CD4-positive, alpha-beta T cell treated with Interleukin-4 for 4 hours (primary cell): ENCODE results near the gene CYBA.
A peak's percentile ranks its signal among the peaks of the same experiment; 100 is the strongest.
"Not testable (repeated sequence)": the region's sequence is repeated elsewhere in the genome, so short reads cannot be mapped to it uniquely, and the experiment has no call there.

Experiments used
- DNase-seq: peaks from one replicate; pipeline ENCODE4 v3.0.0-alpha.2; 2020

CYBA gene

DNA sequence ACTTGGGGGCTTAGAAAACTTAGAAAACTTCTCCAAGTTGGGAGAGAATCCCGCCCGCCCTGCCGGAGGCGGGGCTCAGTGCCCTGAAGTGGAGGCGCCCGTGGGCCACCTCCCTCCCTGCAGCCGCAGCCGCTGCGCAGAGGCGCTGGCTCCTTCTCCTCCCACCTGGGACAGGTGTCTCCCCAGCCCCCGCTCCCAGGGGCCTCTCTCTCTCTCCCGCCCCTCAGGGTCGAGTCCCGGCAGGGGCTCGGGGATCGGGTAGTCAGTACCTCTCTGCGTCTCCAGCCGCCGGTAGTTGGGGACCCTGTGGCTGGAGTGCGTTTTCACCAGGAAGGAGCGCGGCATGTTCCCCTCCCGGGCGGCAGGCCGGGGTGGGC lies 35.2 kb upstream of the CYBA start:
- peak; percentile 27 for DNase-seq

DNA sequence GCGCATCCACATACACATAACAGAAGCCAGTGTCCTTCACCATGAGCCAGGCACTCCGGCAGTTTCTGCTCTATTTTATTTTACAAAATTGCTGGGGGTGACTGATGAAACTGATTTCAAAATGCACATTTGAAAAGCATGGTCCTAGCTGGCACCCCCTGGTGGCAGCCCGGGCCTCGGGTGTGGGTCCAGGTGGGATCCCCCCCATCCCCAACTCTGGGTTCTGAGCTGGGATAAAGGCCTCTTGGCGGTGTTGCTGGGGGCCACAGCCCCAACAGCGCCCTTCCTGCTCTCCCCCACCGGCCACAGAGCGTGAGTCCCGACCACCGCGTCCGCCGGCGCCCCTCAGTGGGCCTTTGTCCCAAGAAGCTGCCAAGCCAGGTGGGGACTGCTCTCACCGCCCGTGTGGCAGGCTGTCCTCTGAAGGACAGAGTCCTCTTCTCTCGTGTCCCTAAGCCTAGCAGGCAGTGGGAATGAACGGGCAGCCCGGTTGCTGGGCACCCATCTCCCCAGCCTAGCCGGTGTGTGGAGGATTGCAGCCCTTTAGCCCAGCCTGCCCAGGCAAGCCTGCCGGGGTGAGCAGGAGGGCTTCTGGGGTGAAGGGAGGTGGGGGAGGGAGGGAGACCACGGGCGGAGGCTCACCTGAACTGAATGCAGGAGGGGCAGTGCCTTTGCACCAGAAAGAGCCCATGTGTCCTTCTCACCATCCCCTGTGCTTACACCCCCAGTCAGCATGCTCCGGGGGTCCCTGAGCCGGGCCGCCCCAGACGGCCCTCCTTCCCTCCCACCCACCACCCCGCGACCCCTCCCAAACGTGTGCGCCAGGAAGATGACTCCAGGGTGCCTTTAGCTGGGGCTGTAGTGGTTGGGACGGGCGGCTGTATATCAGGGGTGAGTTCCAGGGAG lies 34.6 kb upstream of the CYBA start:
- DNase-seq: peak; percentile 58

DNA sequence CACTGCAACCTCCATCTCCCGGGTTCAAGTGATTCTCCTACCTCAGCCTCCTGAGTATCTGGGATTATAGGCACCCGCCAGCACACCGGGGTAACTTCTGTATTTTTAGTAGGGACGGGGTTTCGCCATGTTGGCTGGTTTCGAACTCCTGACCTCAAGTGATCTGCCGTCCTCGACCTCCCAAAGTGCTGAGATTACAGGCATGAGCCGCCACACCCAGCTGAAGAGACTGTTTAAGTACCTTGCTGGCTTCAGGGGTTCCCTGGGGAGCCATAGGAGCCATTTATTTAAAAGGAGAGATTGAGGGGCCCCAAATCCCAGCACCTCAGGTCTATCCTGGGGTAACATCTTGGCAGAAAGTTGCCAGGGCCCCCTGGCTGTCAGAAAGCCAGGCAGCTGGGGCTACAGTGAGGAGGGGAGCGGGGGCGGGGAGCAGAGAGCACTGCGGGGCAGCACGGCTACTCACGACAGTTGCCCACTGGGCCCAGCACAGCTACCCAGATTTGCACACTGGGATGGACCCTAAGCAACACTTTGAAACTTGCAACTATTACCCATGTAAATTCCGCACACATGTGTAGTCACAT lies 33.8 kb upstream of the CYBA start:
- DNase-seq: no peak

DNA sequence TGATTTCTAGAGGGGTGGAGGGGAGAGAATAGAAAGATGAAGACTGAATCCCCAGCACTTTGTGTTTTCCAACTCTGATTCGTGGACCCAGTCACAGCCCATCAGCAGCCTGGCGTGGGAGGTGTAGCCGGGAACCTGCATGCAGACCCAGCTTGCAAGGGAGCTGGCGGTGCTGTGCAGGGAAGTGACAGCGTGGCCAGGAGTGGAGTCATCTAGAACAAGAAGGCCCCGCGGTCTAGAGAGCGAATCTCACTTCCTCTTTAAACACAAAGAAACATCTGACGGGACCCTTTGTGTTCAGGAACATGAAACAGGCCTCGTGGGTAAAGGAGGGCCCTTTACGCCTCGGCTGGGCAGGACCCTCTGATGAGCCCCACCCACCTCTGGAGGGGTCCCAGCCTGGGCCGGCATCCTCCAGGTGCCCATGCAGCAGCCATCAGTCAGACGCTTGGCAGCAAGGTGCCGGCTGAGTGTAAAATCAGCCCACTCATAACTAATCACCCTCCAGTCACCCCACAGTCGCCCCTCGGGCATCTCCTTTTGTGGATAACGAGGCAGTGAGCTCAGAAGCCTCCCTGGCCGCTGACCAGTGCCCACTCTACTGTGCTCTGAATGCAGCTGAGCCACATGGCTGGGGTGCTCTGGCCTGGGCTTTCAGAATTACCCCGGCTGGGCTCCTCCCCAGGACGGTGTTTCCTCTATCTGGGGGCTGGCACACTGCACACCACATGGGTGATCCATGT lies 31.0 kb upstream of the CYBA start:
- peak; percentile 61 for DNase-seq

DNA sequence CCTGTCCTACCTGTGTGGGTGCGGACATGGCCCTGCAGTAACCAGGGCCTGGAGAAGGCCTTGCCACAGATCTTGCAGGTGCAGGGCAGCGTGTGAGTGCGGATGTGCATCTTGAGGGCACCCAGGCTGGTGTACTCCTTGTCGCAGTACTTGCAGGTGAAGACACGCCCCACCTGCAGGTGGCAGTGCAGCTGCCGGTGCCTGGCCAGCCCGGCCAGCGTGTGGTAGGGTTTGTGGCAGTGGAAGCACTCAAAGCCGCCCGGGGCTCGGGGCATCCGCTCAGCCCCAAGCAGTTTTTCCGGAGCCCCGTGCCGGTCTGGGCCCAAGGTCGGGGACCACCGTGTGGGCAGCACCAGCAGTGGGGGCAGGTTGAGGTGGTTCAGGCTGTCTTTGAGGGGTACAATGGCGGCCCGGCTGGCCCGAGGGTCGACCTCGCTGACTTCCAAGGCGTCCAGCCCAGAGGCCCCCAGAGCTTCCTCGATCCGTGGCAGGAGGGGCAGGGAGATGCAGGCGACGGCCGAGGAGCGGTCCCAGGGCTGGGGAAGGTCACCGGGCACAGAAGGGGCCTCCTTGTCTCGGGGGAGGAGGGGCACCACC lies 30.3 kb upstream of the CYBA start:
- DNase-seq: peak; percentile 45

DNA sequence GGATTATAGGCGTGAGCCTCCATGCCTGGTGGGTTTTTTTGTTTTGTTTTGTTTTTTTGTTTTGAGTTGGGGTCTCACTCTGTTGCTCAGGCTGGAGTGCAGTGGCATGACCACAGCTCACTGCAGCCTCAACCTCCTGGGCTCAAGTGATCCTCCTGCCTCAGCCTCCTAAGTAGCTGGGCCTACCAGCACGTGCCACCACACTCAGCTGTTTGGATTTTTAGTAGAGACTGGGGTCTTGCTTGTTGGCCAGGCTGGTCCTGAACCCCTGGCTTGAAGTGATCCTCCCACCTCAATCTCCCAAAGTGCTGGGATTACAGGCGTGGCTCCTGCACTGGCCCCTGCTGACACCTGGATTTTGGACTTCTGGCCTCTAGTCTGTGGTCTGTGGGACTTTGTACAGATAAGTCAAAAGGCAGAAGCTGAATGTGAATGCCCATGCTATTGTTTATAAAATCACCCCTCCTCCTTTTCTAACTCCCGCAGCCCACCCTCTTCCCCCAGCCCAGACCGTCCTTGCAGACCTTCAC lies 29.8 kb upstream of the CYBA start:
- no peak for DNase-seq

DNA sequence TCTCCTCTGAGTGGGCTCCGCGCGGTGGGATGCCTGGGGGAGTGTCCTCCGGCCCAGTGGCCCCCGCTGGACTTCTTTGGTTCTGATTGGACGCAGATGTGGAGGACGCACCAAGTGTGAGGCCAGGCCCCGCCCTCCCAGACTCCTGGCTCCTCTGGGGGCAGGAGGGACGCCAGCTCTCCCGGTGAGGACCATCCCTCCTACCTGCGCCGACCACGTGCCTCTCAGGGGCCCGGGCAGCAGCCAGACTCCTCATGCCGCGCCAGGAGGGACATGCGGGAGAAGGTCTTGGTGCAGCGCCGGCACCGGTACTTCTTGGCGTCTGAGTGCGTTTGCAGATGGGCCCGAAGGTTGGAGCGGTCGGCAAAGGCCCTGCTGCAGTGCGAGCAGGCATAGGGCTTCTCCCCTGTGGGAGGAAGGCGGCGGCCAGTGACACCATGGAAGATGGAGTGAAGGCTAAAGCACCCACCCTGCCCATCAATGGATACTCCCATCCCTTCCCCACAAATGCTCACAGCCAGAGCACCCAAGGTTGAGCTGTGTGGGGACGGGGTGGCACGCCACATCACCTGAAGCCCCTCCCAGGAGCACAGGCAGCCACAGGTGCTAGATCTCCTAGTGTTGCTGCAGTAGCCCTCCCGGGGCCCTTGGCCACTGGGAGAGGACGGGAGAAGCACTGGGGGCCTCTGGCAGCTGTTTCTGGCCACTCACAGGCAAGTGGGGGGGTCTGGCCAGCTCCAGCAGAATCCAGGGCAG lies 27.5 kb upstream of the CYBA start:
- DNase-seq: no peak

DNA sequence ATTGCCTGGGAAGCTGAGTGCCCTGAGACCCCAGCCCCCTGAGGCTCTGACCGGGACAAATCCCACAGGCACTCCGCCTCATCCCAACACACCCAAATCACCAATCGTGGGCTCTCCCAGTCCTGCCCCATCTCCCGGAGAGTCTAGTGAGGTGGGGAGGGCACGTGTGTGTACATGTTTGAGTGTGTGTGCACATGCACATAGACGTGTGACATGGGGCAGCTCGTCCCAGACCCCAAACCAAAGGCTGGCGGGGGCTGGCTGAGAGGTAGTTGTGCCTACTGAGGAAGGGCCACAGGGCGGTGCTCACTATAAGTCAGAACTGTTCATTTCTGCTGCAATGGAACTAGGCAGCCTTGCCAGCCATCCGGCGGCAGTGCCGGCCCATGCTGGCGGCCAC lies 26.9 kb upstream of the CYBA start:
- no peak for DNase-seq

DNA sequence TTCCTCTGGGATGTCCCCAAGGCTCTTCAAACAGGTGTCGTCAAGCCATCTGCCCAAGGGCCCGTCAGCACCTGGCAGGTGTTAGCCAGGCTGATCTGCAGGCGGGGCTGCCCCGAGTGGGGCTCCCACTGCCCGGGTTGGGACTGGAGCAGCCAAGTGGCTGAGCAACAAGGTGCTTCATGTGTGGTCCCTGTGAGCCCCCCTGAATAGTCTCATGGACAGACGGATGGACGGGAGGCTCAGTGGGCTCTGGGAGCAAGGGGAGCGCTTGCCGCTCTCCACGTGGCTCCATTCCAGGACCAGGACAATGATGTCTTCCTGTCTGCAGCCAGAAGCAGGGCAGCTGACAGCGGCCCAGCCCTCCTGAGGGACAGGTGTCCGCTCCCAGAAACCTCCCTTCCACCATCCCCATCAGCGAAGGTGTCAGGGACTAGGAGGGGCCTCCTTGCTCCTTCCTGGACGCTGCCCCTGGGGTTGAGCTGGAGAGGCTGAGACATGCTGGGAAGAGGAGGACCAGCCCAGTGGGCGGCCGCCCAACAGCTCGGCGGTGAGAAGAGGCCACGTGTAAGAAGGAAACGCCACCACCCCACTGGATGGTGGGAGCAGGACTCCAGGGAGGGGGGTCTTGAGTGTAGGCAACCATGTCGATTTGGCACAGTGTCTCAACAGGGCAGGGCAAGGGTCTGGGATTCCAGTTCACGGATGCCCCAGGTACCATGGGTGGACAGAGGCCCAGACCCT lies 25.8 kb upstream of the CYBA start:
- DNase-seq: no peak

DNA sequence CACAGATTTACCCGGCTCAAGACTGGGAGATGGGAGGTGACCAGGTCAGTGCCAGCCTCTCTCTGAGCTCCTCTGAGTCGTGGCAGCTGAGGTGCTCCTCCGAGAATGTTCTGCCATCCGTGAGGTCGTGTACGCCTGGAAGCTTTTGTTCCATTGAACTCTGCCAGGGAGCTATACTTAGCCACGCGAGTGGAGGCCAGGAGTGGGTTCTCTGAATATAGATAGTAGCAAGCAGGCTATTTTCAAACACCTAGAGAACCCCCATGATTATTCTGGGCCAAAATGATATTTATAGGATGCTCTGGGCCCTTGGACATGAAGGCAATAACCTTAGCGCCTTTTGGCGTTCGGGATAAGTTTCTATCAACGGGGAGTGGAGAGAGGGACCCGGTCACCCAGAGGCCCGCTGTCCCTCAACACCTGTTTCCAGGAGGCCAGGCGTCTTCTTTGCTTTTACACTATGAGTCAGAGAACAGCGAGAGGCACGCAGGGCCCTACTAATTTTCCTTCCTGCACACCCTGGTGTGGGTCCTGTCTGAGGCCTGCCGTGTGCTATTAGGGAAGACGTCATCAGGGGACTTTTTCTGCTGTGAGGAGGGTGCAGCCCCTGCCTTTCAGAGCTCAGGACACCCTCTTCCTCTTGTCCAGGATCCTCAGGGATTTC lies 23.0 kb upstream of the CYBA start:
- DNase-seq: no peak

DNA sequence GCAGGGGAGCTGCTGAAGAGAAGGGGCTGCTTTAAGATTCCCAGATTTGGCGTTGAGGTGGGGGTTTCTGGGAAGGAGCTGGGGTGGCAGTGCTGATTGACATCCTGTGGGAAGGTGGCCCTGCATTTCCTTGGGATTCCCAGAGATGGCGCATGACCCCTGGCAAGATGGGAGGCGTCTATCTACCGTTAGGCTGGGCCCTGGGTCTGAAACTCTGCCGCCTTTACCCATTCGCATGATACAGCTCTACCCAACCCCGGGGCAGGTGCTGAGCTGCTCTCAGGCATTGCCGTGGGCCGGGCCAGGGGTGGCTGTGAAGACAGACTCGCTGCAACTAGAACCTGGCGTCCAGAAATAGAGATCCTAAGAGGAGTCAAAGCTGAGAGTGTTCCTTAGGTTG lies 21.9 kb upstream of the CYBA start:
- no peak for DNase-seq

DNA sequence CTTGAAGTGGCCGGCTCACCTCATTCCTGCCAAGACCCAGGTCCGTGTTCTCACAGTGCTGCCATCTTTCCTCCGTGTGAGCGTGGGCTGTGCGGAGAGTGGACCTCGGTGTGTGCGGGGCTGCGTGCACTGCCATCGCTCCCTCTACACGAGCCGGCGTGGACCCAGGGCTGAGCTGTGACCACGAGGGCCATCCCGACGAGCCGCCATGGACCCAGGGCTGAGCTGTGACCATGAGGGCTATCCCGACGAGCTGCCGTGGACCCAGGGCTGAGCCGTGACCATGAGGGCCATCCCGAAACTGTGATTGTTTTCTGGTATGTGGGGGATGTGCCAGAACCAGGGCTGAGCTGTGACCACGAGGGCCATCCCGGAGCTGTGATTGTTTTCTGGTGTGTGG lies 21.0 kb upstream of the CYBA start:
- DNase-seq: no peak

DNA sequence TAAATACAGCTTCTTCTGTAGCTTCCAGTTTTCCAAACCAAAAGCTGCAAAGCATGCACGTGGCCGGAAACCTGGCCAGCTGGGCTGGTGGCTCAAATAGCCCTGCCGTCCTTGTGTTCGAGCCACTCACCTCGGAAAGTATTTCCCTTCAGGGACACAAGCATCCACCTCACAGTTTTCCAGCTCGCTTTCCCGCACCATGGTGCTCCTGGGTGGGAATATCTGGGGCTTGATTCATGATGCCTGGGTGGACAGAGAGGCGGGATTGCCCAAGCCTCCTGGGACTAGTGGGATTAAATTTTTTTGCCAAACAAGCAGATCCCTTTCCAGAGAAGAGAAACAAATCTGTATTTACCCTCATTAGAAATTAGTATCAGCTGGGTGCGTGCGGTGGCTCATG lies 19.1 kb upstream of the CYBA start:
- no peak for DNase-seq

DNA sequence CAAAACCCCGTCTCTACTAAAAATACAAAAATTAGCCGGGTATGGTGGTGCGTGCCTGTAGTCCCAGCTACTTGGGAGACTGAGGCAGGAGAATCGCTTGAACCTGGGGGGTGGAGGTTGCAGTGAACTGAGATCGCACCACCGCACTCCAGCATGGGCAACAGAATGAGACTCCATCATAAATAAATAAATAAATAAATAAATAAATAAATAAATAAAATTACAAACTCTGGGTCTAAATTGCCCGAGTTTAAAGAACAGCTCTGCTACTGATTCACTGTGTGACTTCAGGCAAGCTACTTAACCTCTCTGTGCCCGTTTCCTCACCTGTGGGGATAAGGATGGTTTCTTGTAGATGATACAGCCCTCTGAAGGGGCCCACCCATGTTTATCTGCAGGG lies 18.6 kb upstream of the CYBA start:
- DNase-seq: not testable (repeated sequence)

DNA sequence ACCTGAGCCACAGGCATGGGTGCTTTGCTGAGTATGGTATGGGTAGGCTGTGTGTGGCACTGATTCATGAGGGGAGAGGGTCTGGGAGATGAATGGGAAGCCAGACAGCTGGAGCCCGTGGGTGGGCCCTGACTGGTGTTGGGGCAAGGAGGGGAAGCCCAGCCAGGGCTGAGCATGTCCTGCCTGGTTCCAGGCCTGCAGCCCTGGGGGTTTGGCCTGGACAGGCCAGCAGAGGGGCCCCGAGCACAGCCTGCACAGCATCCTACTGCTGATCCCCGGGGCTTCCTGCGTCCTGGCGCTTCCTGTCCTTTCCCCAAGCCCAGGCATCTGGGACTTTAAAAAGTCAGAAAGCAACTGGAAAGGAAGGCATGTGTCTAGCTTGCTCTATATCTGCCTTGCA lies 16.6 kb upstream of the CYBA start:
- no peak for DNase-seq

DNA sequence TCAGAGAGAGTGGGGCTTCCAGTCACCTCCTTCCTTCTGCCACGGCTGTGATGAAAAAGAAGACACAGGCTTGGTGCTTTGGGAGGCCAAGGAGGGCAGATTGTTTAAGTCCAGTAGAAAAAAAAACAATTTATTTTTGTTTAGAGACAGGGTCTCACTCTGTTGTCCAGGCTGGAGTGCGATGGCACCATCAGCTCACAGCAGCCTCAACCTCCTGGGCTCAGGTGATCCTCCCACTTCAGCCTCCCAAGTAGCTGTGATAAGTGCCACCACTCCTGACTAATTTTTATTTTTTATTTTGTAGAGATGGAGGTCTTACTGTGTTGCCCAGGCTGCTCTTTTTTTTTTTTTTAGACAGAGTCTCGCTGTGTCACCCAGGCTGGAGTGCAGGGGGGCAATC lies 14.7 kb upstream of the CYBA start:
- DNase-seq: no peak

DNA sequence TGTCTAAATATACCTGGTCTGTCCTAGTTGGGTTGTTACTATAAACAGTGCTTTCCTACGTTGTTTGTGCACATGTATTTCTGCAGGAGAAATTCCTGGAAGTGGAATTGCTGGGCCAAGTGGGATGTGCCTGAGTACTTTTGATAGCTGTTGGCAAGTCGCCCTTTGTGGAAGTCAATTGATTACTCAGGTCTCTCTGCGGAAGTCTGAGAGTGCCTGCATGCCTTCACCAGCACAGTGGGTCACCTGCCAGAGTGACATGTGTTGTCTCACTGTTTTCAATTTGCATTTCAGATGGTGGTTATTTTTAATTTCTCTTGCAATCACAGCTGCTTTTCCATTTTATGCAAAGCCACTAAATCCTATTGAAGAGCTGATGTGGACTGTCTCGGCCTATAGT lies 14.3 kb upstream of the CYBA start:
- no peak for DNase-seq

DNA sequence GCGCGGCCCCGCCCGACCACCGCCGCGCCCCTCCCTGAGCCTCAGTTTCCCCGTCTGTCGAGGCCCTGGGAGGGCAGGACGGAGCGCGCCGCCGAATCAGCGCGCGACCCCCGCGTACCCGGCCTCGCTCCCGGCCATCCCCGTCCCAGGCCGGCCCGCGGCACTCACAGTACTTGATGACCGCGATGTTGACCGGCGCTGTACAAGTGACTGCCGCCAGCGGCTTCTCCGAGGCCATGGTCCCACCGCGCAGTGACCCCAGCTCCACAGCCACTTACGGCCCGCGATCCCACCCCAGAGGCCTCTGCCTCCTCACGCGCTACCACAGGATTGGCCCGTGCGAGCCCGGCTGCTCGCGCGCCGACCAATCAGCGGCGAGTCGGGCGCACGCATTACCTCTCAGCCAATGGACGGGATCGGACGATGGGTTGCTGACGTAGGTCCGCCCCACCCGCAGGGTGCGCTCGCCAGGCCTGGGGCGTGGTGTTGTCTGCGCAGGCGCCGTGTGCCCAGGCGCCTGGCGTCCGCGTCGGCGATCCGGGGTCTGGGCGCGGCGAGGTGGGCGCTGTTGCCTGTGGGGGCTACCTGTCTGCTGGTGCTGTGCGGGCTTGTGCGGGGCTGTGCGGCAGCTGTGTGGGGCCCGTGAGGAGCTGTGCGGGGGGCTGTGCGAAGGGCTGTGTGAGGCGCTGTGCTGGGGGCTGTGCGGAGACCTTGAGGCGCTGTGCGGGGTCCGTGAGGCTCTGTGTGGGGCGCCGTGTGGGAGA lies 12.2 kb upstream of the CYBA start, which contains the start of gene MVD:
MVD (minus strand) TSS at position 249 of the 764 bp plus-strand sequence; CDS start at position 238, 11 bp downstream.
- DNase-seq: peak; percentile 95

DNA sequence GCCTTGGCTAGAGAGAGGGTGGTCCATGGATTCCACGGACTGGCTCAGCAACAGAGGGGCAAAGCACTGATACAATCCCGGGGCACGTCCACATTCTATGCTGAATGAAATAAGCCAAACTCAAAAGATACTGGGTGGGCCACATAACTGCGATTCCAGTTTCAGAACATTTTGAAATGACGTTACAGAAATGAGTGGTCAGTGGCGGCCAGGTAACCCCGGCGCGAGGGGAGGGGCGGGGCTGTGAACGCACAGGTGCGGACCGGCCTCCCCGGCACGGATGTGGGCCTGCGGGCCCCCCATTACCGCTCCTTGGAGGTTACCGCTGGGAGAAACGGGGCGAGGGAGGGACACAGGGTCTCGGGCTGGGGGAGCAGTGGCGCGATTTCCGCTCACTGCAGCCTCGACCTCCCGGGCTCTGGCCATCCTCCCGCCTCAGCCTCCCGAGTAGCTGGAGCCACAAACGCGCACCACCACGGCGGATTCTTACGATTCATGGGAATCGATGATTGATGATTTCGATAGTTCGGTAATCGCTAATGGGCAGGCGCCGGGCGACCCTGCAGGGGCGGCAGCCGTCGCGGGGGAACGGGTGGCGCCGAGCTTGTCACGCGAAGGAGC lies 11.5 kb upstream of the CYBA start:
- DNase-seq: no peak

DNA sequence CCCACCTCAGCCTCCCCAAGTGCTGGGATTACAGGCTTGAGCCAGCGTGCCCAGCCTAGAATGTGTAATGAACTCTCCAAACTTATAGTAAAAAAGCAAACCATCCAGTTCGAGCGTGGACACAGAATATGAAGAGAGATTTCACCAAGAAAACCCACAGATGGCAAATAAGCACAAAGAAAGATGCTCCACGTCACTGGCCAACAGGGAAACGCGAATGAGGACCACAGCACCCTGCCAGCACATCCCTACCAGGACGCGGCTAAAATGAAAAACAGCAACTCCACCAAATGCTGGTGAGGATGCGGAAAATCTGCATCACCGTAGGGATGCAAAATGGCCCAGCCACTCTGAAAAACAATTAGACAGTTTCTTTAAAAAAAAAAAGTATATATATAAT lies 10.6 kb upstream of the CYBA start:
- DNase-seq: no peak
